Measurements from ENCODE around the gene NEK10.
"Not testable (repeated sequence)": the region's sequence is repeated elsewhere in the genome, so short reads cannot be mapped to it uniquely, and the experiment has no call there.

The NEK10 gene

GRCh38 chr3:27312044-27312668, 57.0 kb downstream of the NEK10 start:
- peak; percentile 62 for DNase-seq

GRCh38 chr3:27311400-27311799, 57.8 kb downstream of the NEK10 start:
- peak; percentile 97 for DNase-seq

- DNase-seq = no peak
These were observed 58.5 kb downstream of the NEK10 start for GRCh38 chr3:27310688-27311087.

- no peak for DNase-seq
These were observed 61.6 kb downstream of the NEK10 start for GRCh38 chr3:27307566-27307965.

GRCh38 chr3:27302891-27303290, 66.3 kb downstream of the NEK10 start:
- DNase-seq = no peak

GRCh38 chr3:27298981-27299380, 70.2 kb downstream of the NEK10 start:
- DNase-seq = not testable (repeated sequence)

- no peak for DNase-seq
These were observed 75.2 kb downstream of the NEK10 start for GRCh38 chr3:27293939-27294338.

- no peak for DNase-seq
These were observed 78.4 kb downstream of the NEK10 start for GRCh38 chr3:27290760-27291159.

GRCh38 chr3:27289769-27290413, 79.3 kb downstream of the NEK10 start:
- no peak for DNase-seq

- DNase-seq = no peak
These were observed 82.1 kb downstream of the NEK10 start for GRCh38 chr3:27287052-27287451.

GRCh38 chr3:27286467-27286866, 82.7 kb downstream of the NEK10 start:
- not testable (repeated sequence) for DNase-seq

- no peak for DNase-seq
These were observed 83.5 kb downstream of the NEK10 start for GRCh38 chr3:27285668-27286067.

GRCh38 chr3:27281671-27282150, 87.5 kb downstream of the NEK10 start:
- no peak for DNase-seq

GRCh38 chr3:27279123-27279522, 90.1 kb downstream of the NEK10 start:
- no peak for DNase-seq

- no peak for DNase-seq
These were observed 90.7 kb downstream of the NEK10 start for GRCh38 chr3:27278383-27279055.

GRCh38 chr3:27275441-27275990, 93.7 kb downstream of the NEK10 start:
- DNase-seq = no peak

GRCh38 chr3:27271890-27272289, 97.3 kb downstream of the NEK10 start:
- no peak for DNase-seq

- DNase-seq = no peak
These were observed 114.3 kb downstream of the NEK10 start for GRCh38 chr3:27254896-27255295.

GRCh38 chr3:27253831-27254230, 115.4 kb downstream of the NEK10 start:
- peak; percentile 74 for DNase-seq

GRCh38 chr3:27253391-27253790, 115.8 kb downstream of the NEK10 start:
- no peak for DNase-seq

- no peak for DNase-seq
These were observed 116.5 kb downstream of the NEK10 start for GRCh38 chr3:27252646-27253045.

- DNase-seq = no peak
These were observed 124.8 kb downstream of the NEK10 start for GRCh38 chr3:27244374-27244773.

- DNase-seq = no peak
These were observed 129.2 kb downstream of the NEK10 start for GRCh38 chr3:27239951-27240350.

- DNase-seq = peak; percentile 50
These were observed 140.4 kb downstream of the NEK10 start for GRCh38 chr3:27228805-27229204.

Data from islet precursor cell (in vitro differentiated cells).